GM21447 (cell line): ENCODE measurements around the gene PARVB.

Source experiments
- ATAC-seq: cut with Tn5 transposase; IDR thresholded peaks from one replicate; pipeline ENCODE4 v1.9.1; 2021; ENCODE audit not compliant: unreplicated experiment

Gene PARVB

GRCh38 chr22:44211256-44211945 lies 187.3 kb downstream of the PARVB start:
- no peak for ATAC-seq

- no peak for ATAC-seq
Measured at GRCh38 chr22:44211946-44212930, 188.1 kb downstream of the PARVB start.

- ATAC-seq: no peak
Measured at GRCh38 chr22:44212936-44213335, 188.8 kb downstream of the PARVB start.

- ATAC-seq: no peak
Measured at GRCh38 chr22:44213489-44214043, 189.5 kb downstream of the PARVB start.

- no peak for ATAC-seq
Measured at GRCh38 chr22:44214187-44214586, 190.1 kb downstream of the PARVB start.

- ATAC-seq: no peak
Measured at GRCh38 chr22:44214764-44215163, 190.7 kb downstream of the PARVB start.

- no peak for ATAC-seq
Measured at GRCh38 chr22:44215287-44215686, 191.2 kb downstream of the PARVB start.

GRCh38 chr22:44217346-44217745 lies 193.2 kb downstream of the PARVB start:
- no peak for ATAC-seq

GRCh38 chr22:44218071-44218470 lies 194.0 kb downstream of the PARVB start:
- ATAC-seq: no peak

- ATAC-seq: no peak
Measured at GRCh38 chr22:44219101-44219870, 195.2 kb downstream of the PARVB start.

- ATAC-seq: no peak
Measured at GRCh38 chr22:44220727-44221680, 196.9 kb downstream of the PARVB start.

- no peak for ATAC-seq
Measured at GRCh38 chr22:44221710-44222475, 197.8 kb downstream of the PARVB start.
